Astrocyte (in vitro differentiated cells and primary cell): ENCODE results near the gene KHSRP.

Source experiments
- EZH2 ChIP-seq: IDR thresholded peaks from 2 replicates; pipeline ENCODE4 v1.6.1; 2012; ENCODE audit warnings: mild to moderate bottlenecking, low read length, inconsistent platforms; ENCODE audit not compliant: insufficient read depth
- TF ChIP-seq, protein P1 (sequence below): IDR thresholded peaks from 2 replicates; pipeline ENCODE4 v1.5.1; 2011; ENCODE audit warnings: low read depth, mild to moderate bottlenecking, inconsistent platforms, low read length, moderate library complexity; ENCODE audit not compliant: insufficient read depth

DNA sequence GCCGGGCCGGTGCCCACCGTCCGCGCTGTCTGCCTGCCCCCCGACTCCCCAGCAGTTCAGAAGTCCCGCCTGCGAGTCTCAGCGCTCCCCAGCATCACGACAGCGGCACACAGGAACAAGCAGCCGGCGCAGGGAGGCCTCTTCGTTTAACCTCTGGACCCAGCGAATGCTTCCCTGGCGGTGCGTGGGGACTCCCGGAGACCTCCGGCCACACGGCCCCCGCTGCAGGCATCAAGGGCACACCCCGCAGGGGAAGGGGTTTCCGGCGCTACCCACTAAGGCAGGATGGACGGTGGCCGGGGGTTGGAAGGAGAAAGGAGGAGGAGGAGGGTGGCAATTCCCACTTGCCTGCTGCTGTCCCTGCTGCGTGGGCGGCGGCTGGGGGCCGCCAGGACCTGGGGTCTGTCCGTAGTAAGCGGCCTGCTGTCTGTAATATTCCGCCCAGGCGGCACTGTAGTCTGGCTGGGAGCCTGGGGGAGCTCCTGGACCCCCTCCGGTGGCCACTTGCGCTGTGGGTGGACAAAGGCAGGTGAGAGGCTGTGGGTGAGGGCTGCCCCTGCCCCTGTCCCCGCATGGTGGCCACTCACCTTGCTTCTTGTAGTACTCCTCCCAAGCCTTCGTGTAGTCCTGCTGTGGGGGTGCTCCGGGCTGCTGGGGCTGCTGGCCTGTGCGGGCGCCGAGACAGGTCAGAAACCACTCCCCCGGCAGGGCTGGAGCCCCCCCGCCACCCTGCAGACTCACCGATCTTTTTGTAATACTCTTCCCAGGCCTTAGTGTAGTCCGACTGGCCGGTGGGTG, 9.6 kb downstream of the KHSRP start:
- TF ChIP-seq, protein P1, sequence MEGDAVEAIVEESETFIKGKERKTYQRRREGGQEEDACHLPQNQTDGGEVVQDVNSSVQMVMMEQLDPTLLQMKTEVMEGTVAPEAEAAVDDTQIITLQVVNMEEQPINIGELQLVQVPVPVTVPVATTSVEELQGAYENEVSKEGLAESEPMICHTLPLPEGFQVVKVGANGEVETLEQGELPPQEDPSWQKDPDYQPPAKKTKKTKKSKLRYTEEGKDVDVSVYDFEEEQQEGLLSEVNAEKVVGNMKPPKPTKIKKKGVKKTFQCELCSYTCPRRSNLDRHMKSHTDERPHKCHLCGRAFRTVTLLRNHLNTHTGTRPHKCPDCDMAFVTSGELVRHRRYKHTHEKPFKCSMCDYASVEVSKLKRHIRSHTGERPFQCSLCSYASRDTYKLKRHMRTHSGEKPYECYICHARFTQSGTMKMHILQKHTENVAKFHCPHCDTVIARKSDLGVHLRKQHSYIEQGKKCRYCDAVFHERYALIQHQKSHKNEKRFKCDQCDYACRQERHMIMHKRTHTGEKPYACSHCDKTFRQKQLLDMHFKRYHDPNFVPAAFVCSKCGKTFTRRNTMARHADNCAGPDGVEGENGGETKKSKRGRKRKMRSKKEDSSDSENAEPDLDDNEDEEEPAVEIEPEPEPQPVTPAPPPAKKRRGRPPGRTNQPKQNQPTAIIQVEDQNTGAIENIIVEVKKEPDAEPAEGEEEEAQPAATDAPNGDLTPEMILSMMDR = no peak
- TF ChIP-seq EZH2 = no peak
